Stimulated activated CD8-positive, alpha-beta memory T cell treated with anti-CD3 and anti-CD28 coated beads, Interleukin-4, amount 100 ng/mL, for 4 hours (primary cell): ENCODE results near the gene ADGRD2.
A peak's percentile ranks its signal among the peaks of the same experiment; 100 is the strongest.
"Not testable (repeated sequence)": the region's sequence is repeated elsewhere in the genome, so short reads cannot be mapped to it uniquely, and the experiment has no call there.

Source experiments
- DNase-seq, 2 donors: peaks; one replicate each; pipeline ENCODE4 v3.0.0-alpha.2; 2020; ENCODE audit warnings: low read depth in 2 of 2, low spot score in 1 of 2

Gene ADGRD2, protein sequence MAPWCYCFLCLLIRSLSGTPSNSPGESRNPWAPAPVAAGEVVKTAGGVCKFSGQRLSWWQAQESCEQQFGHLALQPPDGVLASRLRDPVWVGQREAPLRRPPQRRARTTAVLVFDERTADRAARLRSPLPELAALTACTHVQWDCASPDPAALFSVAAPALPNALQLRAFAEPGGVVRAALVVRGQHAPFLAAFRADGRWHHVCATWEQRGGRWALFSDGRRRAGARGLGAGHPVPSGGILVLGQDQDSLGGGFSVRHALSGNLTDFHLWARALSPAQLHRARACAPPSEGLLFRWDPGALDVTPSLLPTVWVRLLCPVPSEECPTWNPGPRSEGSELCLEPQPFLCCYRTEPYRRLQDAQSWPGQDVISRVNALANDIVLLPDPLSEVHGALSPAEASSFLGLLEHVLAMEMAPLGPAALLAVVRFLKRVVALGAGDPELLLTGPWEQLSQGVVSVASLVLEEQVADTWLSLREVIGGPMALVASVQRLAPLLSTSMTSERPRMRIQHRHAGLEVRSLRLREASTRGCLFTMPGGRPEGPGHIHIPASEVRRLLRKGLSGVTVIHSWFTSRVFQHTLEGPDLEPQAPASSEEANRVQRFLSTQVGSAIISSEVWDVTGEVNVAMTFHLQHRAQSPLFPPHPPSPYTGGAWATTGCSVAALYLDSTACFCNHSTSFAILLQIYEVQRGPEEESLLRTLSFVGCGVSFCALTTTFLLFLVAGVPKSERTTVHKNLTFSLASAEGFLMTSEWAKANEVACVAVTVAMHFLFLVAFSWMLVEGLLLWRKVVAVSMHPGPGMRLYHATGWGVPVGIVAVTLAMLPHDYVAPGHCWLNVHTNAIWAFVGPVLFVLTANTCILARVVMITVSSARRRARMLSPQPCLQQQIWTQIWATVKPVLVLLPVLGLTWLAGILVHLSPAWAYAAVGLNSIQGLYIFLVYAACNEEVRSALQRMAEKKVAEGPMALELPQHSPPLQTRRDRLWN

DNA sequence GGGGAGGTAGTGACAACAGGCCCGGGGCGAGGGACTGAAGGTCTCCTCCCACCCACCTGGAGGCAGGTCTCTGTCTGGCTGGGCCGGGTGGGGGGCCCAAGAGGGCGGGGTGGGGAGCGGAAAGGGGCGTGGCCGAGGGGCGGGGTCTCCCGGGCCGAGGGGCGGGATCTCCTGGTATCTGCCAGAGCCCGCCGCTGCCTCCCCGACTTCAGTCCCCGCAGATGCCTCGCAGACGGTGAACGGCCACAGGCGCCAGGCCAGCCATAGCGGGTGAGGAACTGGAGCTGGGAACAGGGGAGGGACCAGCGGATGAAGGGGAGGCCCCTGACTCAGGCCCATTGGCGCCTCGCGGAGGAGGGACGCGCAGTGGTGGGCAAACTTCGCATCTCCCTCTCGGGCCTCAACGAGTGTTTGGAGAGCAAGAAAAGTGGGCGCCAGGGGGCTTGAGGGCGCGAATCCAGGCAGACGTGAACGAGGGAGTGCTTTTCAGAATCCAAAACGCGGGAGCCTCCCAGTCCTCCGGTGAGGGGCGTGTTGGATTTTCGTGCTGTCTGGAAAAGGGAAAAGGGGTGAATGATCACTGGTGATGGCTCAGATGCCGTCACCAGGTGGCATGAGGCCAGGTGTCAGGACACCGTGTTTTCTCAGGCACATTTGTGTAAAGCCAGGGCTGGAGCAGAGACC lies at the start of gene ADGRD2:
Gene ADGRD2, plus strand, starts transcription at position 211 of the 684 bp plus-strand sequence. CDS start 1,216 bp downstream, outside the sequence.
- no peak for DNase-seq

DNA sequence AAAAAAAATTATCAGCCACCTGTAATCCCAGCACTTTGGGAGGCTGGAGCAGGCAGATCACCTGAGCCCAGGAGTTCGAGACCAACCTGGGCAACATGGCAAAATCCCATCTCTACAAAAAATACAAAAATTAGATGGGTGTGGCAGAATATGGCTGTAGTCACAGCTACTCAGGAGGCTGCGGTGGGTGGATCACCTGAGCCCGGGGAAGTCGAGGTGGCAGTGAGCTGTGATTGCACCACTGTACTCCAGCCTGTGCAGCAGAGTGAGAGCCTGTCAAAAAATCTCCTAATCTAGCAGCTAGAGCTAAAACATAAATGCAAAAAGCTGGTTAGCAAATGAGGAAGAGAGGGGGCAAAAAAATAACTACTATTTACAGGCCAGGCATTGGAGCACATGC lies 47.0 kb upstream of the ADGRD2 start:
- no peak for DNase-seq

DNA sequence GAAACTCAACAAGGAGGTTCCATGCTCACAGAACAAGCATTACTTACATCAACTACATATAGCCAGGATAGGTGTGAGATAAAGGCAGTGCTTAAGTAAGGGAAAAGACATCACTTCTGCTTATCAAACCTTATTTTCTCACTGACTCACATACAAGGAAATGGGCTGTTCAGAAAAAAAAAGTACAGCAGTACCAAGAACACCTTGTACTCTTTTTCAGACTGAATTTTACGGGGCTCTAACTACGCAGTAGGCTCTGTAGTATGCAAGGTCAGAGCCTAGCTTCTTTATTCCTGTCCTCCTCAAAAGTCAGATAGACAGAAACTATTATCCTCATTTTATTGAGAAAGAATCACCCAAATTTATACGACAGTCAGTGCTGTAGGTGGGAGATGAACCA lies 40.8 kb upstream of the ADGRD2 start:
- DNase-seq, result no peak

DNA sequence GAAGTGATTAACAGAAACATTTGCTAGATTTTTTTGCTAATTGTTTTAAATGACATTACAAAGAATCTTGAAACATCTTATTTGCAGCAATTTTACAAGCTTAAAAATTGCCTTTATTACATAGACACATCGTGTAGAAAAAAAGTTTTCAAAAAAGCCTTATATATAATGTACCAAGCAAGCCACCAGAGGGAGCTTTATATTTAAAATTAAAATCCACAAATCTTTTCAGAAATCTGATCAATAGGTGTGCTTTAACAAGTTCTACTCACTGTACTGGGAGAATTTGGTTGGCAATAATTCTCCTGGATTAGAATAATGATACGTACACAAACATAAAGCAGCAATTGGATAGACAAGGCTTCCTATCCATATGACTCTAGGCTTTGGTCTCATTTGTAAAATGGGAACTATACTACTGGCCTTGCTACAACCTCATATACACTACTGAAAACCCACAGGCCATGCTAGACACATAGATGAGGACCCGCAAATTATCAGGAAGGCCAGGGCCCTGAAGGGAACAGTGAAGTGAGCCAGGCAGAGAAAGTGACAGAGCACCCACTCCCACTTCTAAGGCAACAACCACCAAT lies 39.8 kb upstream of the ADGRD2 start:
- DNase-seq, result no peak

DNA sequence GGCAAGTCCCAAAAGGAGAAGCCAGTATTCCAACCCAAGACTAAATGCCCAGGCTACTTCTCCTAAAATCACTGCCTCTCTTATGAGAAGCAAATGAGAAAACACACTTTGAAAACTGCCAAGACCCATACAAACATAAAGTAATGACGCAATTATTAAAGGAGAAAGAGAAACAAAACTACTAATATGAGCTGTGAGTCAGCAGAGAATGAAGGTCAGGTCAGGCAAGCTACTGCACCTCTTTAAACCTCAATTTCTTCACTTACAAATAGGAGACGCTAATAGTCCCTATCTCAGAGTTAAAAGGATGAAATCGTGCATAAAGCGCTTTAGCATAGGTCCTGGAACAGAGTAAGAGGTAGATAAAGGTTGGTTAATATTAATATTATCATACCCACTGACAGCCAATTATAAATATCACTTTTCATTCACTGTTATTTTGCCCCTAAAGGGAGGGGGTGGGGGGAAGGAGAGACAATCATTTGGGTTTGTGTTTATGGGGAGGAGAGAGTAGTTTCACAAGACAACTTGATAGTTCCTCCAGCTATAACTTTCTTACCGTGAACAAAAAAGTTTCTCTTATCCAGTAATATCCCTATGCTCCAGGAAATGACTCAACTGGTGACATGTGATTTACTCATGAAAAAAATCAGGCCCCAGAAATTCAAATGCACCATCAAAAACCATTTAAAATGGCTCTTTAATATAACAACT lies 38.6 kb upstream of the ADGRD2 start:
- no peak for DNase-seq

DNA sequence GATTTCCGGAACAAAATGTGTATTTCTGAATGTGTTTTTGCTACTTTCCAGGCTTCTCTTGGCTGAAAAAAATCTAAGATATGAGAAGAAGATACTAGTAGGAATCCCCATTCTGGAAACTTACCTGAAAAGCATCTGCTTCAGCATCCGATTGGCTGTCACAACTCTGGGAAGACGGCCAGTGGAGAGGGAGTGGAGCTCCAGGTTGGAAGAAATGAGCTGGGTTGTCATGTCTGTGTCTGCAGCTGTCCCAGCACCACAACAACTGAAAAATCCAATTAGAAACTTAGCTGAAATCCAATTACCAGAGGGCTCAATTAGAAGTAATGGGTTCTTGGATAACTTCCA lies 38.0 kb upstream of the ADGRD2 start:
- DNase-seq, result no peak

DNA sequence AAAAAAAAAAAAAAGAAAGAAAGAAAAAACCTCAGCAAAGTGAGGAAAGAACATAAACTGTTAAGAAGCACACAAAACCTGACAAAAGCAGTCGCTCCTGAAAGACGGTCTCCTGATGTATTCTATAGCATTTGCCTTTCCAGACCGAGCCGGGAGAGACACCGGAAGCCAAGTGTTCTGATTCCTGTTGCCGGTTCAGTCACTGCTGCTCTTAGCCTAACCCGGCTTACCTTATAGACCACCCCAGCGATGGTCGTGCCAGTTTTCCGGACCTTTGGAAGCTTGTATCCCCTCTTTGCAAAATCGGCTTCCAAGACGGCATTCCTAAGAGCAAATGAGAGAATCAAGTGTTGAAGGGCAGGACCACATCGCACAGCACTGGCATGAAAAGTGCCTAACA lies 35.6 kb upstream of the ADGRD2 start:
- no peak for DNase-seq

DNA sequence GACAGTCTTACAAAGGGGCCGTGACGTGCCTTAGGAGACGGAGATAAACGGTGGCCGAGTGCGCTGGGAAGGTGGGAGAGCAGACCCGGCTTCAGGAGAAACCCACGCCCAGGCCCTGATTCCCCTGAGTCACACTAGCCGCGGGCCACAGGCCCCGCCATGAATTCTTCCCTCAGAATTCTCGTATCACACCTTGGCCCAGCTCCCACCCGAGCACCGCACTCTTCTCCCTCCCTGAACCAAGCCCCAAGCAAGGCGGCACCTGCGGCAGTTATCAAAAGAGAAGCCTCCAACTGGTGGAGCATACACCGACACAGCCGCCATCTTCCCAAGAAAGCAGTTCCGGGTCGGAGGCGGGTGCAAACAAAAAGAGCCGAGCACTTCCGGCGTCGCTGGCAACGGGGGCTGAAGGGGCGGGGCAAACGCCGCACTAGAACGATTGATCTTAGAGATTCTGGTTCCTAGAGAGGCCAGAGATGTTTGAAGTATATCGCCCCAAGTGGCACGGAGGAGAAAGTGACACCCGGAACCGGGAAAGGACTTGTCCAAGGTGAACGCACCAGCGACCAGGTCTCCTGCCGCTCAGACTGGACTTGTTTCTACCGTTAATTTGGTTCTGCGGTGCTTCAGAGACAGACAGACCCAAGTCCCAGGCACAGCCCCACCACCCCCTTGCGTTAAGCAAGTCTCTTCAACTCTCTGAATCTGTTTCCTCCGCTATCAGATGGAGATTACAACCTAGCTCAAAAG lies 35.0 kb upstream of the ADGRD2 start, which contains the start of gene PSMB7:
Gene PSMB7, minus strand, starts transcription at position 341 of the 750 bp plus-strand sequence. Its CDS starts 17 bp downstream, at position 324.
- peak; percentile 92 to 98 for DNase-seq

DNA sequence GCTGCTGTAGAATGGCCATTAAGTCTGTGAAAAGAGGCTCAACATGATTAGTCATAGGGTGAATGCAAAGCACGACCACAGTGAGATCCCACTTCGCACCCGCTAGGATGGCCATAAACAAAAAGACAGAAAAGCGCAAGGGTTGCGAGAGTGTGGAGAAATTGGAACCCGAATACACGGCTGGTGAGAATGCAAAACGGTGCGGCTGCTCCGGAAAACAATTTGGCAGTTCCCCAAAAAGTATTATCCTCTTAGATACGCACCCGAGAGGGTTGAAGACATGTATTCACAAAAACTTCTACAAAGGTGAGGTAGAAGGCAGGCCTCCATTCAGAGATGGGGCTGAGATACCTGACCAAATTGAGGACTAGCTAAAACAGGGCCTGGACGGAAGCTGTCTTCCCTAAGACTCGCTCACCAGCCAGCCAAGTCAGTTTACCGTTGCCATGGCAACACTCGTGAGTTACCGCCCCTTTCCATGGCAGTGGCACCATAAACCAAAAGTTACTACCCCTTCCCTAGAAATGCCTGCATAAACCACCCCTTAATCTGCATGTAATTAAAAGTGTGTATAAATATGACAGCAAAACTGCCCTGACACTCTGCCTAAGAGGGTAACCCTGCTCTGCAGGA lies 34.3 kb upstream of the ADGRD2 start:
- DNase-seq, result no peak

DNA sequence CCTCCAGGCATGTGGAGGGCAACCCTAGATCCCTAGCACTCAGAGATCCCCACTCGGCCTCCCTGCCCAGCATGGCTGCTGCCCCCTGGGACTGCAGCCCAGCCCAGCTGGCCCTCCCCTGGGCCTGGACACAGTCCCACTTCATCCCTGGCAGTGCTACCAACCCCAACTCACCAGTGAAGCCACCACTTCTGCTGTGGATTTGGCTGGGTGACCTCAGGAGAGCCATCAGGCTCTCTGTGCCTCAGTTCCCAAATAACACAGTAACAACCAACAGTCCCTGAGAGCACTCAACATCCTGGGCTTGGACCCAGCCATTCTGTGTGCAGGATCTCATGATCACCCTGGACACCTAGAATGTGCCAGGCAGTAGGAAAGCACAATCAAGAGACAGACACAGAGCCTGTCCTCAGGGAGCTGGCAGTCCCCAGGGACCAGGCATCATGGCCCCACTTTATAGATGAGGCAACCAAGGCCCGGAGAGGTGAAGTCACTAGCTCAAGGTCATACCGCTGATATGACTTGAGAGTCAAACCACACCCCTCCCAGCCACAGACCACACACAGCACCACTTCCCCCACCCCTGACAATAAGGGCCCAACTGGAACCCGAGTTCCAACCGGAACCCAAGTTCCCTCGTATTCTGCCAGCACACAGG lies 30.3 kb upstream of the ADGRD2 start:
- no peak for DNase-seq

DNA sequence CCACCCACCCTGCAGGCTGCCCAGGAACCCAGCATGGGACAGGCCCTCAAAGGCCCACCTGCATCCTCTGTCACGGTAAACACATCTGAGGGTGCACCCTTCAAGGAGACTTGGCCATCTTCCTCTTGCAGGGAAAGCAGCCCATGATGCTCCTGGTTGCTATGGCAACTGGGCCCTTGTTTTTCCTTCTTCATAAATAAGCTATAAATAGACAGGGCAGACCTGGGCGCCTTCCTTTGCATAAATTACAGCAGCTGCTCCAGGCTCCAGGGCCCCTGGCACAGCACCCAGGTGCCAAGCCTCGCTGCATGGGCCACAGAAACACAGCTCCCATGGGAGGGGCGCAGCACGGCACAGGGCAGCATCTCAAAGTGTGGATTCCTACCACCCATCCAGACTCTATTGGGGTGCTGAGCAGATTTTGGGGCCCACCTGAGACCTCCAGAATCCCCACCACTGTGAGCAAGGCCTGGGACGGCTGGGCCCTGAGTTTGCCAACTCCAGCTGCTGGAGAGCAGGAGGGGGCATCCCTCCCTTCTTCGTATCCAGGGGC lies 29.2 kb upstream of the ADGRD2 start:
- DNase-seq, result no peak

DNA sequence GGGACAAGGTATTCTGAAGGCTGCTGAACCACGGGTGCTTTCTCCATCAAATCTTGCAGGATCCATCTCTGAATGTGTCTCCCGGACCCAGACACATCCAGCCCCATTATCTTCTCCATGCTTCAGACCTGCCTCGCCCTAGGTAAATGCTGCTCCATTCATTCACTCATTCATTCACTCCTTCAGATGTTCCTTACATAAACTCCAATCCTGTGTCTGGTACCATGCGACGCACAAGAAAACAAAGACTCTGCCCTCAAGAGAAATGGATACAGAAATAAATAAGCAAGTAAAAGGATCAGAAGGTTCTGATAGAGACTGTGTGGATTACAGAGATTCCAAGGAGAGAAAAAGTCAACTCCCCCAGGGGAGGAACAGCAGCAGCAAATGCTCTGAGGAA lies 27.1 kb upstream of the ADGRD2 start:
- no peak for DNase-seq

DNA sequence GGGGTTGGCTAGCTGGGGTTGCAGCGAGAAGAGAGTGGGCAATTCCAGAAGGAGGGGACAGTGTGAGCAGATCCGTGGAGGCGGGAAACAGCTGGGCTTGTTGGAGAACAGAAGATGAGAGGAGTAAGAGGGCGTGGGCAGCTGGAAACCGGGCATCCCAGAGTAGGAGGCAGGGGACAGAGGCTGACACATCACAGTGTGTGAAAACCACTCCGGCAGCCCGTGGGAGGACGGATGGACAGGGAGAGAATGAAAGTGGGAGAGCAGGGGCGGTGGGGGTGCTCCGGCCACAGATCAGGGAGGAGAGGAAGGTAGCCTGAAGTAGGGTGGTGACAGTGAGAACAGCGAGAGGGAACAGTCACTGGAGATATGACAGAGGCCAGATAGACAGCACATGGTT lies 26.7 kb upstream of the ADGRD2 start:
- DNase-seq, result no peak

DNA sequence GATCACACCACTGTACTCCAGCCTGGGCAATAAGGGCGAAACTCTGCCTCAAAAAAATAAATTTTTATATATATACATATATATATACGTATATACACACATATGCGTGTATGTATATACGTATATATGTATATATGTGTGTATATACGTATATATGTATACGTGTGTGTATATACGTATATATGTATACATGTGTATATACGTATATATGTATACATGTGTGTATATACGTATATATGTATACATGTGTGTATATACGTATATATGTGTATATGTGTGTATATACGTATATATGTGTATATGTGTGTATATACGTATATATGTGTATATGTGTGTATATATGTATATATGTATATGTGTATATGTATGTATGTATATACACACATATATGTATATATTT lies 24.5 kb upstream of the ADGRD2 start:
- DNase-seq, result not testable (repeated sequence)

DNA sequence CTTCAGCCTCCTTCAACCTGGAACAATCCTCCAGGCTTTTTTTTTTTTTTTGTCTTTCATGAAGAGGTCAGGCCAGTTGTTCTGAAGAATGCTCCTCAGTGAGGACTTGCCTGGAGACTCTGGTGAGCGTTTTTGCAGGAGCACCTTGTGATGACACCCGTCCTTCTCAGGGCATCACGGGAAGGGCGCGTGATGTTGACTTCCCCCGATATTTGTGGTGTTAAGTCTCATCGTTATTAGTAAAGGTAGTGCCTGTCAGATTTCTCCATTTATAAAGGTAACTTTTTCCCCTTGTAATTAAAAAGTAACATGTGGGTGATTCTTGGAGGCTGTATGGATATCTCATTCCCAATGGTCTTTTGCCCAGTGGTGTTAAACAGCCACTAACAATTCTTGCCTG lies 23.9 kb upstream of the ADGRD2 start:
- DNase-seq, result no peak

DNA sequence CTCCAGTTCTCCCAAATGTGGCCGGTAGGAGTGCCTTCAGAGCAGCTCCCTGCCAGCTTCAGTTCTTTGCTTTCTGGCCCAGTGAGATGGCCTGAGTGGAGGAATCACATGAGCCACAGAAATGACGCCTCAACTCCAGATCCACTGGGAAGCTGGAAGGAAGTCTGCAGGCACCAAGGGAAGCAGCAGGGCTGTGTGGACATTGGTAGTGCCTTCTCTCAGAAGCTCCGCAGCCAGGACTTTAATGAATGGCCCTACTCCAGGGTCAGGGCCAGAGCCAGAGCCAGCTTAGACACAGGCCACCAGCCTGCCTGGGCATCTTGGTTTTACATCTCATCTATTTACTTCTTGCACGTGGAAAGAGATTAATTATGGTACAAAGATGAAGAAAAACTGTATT lies 23.0 kb upstream of the ADGRD2 start:
- no peak for DNase-seq

DNA sequence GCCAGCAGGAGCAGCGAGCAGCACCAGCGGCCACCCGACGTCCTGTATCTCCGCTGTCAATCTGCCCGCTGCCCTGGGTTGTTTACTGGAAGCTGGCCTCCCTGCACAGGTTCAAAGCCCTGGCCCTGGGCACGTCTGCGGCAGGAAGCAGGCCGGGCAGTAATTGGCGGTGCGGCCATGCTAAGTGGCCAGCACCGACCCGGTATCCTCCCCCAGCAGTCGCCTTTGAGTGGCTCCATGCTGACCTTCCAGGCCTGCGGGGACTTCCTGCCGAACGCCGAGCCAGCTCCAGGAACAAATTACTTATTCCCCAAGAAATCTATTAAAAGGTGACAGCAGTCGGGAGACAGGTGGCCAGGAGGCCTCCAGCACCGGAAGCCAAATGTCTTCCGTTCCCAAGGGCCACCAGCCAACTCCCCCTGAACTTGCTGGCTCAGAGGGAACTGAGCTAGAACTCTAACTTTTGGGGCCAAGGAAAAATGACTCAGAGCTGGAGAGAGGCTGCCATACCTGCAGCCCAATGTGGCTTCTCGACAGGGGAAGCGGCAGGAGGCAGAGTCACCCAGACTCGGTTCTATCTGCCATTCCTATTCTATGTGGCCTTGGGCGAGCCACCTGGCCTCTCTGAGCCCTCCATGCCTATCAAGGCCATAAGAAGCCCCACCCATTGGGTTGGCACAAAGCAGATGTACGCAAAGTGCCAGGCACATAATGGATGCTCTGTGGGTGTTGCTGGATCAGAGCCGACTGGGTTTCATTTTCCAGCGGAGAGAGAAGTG lies 21.3 kb upstream of the ADGRD2 start:
- no peak for DNase-seq

DNA sequence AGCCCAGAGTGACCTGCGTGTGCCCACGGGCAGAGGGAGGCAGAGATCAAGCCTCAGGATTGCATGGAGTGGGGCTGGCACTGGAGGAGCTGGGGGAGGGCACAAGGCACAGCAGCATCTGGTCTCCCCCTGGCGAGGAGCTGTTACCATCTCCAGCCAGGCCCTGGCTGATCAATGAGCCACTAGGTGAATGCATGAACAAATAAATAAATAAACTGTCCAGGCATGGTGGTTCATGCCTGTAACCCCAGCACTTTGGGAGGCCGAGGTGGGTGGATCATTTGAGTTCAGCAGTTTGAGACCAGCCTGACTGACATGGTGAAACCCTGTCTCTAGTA lies 20.8 kb upstream of the ADGRD2 start:
- no peak for DNase-seq
